OCI-LY1 (cell line): ENCODE measurements around the gene NUP210L.

Experiments
- CTCF ChIP-seq: fragments of 200-600 bp; sonication (generic), shearing (Covaris generic); IDR thresholded peaks from 2 replicates; pipeline ENCODE4 v1.5.1; 2017; ENCODE audit warnings: mild to moderate bottlenecking, antibody characterized with exemption, low read length, moderate library complexity, mixed read lengths
- EZH2 ChIP-seq: fragments of 200-600 bp; sonication (generic), shearing (Covaris generic); IDR thresholded peaks from 2 replicates; pipeline ENCODE4 v1.8.0; 2017; ENCODE audit warnings: borderline replicate concordance, mixed run types, mild to moderate bottlenecking, antibody characterized with exemption, low read length, moderate library complexity, mixed read lengths

DNA sequence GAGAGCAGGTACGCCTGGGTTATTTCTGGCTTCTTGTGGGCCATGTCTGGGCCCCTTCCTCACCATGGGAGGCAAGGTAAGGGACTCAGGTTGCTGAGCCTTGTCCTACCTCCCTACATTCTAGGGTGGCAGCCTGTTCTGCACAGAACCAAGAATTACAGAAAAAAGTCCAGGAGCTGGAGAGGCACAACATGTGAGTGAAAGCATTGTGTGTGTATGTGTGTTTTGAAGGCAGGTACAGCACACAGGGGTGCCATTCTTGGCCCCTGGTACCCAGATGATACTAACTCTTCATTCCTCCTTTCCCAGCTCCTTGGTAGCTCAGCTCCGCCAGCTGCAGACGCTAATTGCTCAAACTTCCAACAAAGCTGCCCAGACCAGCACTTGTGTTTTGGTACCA, 181.8 kb downstream of the NUP210L start:
- no peak for TF ChIP-seq CTCF
- no peak for TF ChIP-seq EZH2
